K562 (cell line): ENCODE results near the gene HOXB8. TPM values are rescaled to one million over a fixed set of nuclear protein-coding genes. Genes with fewer than 3 reads are reported as not detected.

Experiments used
- ATF7 ChIP-seq: fragments of 450-650 bp; IDR thresholded peaks from 2 replicates; pipeline ENCODE4 v1.7.1; 2014; ENCODE audit warnings: mild to moderate bottlenecking, moderate library complexity
- CEBPZ ChIP-seq: fragments of 150-350 bp; IDR thresholded peaks from 2 replicates; pipeline ENCODE4 v1.6.1; 2014; ENCODE audit warnings: low read depth, mild to moderate bottlenecking, low read length, borderline replicate concordance
- DNMT1 ChIP-seq: fragments of 450-650 bp; IDR thresholded peaks from 2 replicates; pipeline ENCODE4 v1.6.1; 2016; ENCODE audit warnings: antibody characterized with exemption, mild to moderate bottlenecking
- ELF2 ChIP-seq: fragments of 250-450 bp; sonication (Bioruptor Pico); IDR thresholded peaks from 2 replicates; pipeline ENCODE4 v1.5.0; 2021; ENCODE audit warnings: mild to moderate bottlenecking
- FOXM1 ChIP-seq, 2 experiments: fragments of 450-650 bp in 1 of 2; sonication (generic) in 1 of 2; formaldehyde crosslinking in 1 of 2; IDR thresholded peaks; 2 replicates each; pipeline versions ENCODE4 v1.6.1 to v1.9.0; 2017 to 2022; ENCODE audit warnings: low read depth in 2 of 2, mild to moderate bottlenecking in 2 of 2, missing genetic modification reagents in 1 of 2, moderate library complexity in 1 of 2
- HBP1 ChIP-seq: fragments of 450-650 bp; formaldehyde crosslinking; IDR thresholded peaks from 2 replicates; pipeline ENCODE4 v1.4.0; 2022; ENCODE audit warnings: missing genetic modification characterization
- HDAC2 ChIP-seq: fragments of 450-650 bp; IDR thresholded peaks from 2 replicates; pipeline ENCODE4 v1.6.1; 2016; ENCODE audit warnings: mild to moderate bottlenecking
- JUN ChIP-seq, 2 experiments: sonication (generic) in 1 of 2; formaldehyde crosslinking in 1 of 2; IDR thresholded peaks; 2 replicates each; pipeline versions ENCODE4 v1.6.1 to v1.8.0; 2012 to 2022; ENCODE audit warnings: borderline replicate concordance in 2 of 2, mild to moderate bottlenecking in 2 of 2, improper control_type of control experiment in 1 of 2, low read depth in 1 of 2, low read length in 1 of 2, missing genetic modification reagents in 1 of 2
- KAT2B ChIP-seq: IDR thresholded peaks from one replicate; pipeline ENCODE4 v1.6.1; 2012; ENCODE audit warnings: low read depth, mild to moderate bottlenecking, control low read depth, inconsistent platforms, low read length, moderate library complexity
- MIER1 ChIP-seq: fragments of 450-650 bp; IDR thresholded peaks from 2 replicates; pipeline ENCODE4 v1.6.1; 2016; ENCODE audit warnings: antibody characterized with exemption, mild to moderate bottlenecking, low read depth
- NFATC3 ChIP-seq: fragments of 450-650 bp; IDR thresholded peaks from 2 replicates; pipeline ENCODE4 v1.6.1; 2017; ENCODE audit warnings: mild to moderate bottlenecking
- NFIX ChIP-seq: fragments of 250-450 bp; sonication (Bioruptor Pico); IDR thresholded peaks from 2 replicates; pipeline ENCODE4 v1.4.0; 2020; ENCODE audit warnings: low read depth, mild to moderate bottlenecking, moderate library complexity
- RB1 ChIP-seq: fragments of 450-650 bp; IDR thresholded peaks from 2 replicates; pipeline ENCODE4 v1.6.1; 2017; ENCODE audit warnings: low read depth, mild to moderate bottlenecking
- RBM17 ChIP-seq: fragments of 200-400 bp; formaldehyde crosslinking; IDR thresholded peaks from 2 replicates; pipeline ENCODE4 v1.6.1; 2017; ENCODE audit warnings: low read depth, mild to moderate bottlenecking, low read length, borderline replicate concordance
- SAP30 ChIP-seq: fragments of 200-600 bp; sonication (generic); IDR thresholded peaks from 2 replicates; pipeline ENCODE4 v1.6.1; 2012; ENCODE audit warnings: borderline replicate concordance, low read depth, mild to moderate bottlenecking, moderate library complexity, low read length, control low read depth, inconsistent platforms; ENCODE audit not compliant: insufficient read depth, poor library complexity, severe bottlenecking
- SIX5 ChIP-seq, 2 experiments: IDR thresholded peaks; 2 replicates each; pipeline ENCODE4 v1.6.1; 2011; ENCODE audit warnings: low read length in 2 of 2, borderline replicate concordance in 1 of 2, low read depth in 1 of 2, mild to moderate bottlenecking in 1 of 2, moderate library complexity in 1 of 2; ENCODE audit not compliant: insufficient read depth in 1 of 2
- ZFP36 ChIP-seq: fragments of 150-350 bp; IDR thresholded peaks from 2 replicates; pipeline ENCODE4 v1.6.1; 2018; ENCODE audit warnings: low read length, low read depth; ENCODE audit not compliant: partially characterized antibody
- ZKSCAN1 ChIP-seq: fragments of 150-350 bp; IDR thresholded peaks from 2 replicates; pipeline ENCODE4 v1.6.1; 2016; ENCODE audit warnings: low read depth, low read length
- ZNF224 ChIP-seq: sonication (generic); formaldehyde crosslinking; IDR thresholded peaks from 2 replicates; pipeline ENCODE4 v1.8.0; 2022; ENCODE audit warnings: mild to moderate bottlenecking, missing genetic modification reagents
- ZNF408 ChIP-seq: fragments of 250-450 bp; sonication (Bioruptor Pico); IDR thresholded peaks from 2 replicates; pipeline ENCODE4 v1.4.0; 2020; ENCODE audit warnings: low read depth, mild to moderate bottlenecking, moderate library complexity
- ZNF586 ChIP-seq: fragments of 450-650 bp; formaldehyde crosslinking; conservative IDR thresholded peaks from 2 replicates; pipeline ENCODE4 v1.4.0; 2020; ENCODE audit warnings: mild to moderate bottlenecking, moderate library complexity
- ZNF589 ChIP-seq: fragments of 200-800 bp; sonication (Bioruptor generic); IDR thresholded peaks from 2 replicates; pipeline ENCODE4 v1.6.1; 2016; ENCODE audit warnings: low read depth, missing genetic modification characterization, missing compliant biosample characterization
- polyA plus RNA-seq, 8 experiments: library from polyadenylated mRNA; depleted of rRNA in 4 of 8; stranded (reverse) in 5 of 8; unstranded in 3 of 8; fragments of >200 nt; fragmentation: Nextera tagmentation in 2 of 8; fragmentation: Illumina TruSeq in 1 of 8; extraction: Ambion mirVana in 2 of 8; extraction: Trizol in 1 of 8; gene quantifications; 2 replicates each; pipeline versions ENCODE4 v1.2.1 to v1.2.3, GENCODE V29; 2011 to 2014; ENCODE audit warnings: inconsistent platforms in 1 of 8, missing spikeins in 1 of 8
- total RNA-seq, 7 experiments: library from RNA; depleted of rRNA in 6 of 7; stranded (reverse); fragments of >200 nt in 6 of 7; fragmentation: Illumina TruSeq in 2 of 7; extraction: Trizol in 2 of 7; gene quantifications; 2 replicates each; pipeline versions ENCODE4 v1.2.1 to v1.2.3, GENCODE V29; 2011 to 2021; ENCODE audit warnings: low replicate concordance in 1 of 7

Gene HOXB8
- total and polyA plus RNA-seq, 9 of the 15 experiments (the other 6 are each of a cell fraction or from before 2014, with no cell fraction given), result 0.52 to 23.8 (median 3.6) TPM

DNA sequence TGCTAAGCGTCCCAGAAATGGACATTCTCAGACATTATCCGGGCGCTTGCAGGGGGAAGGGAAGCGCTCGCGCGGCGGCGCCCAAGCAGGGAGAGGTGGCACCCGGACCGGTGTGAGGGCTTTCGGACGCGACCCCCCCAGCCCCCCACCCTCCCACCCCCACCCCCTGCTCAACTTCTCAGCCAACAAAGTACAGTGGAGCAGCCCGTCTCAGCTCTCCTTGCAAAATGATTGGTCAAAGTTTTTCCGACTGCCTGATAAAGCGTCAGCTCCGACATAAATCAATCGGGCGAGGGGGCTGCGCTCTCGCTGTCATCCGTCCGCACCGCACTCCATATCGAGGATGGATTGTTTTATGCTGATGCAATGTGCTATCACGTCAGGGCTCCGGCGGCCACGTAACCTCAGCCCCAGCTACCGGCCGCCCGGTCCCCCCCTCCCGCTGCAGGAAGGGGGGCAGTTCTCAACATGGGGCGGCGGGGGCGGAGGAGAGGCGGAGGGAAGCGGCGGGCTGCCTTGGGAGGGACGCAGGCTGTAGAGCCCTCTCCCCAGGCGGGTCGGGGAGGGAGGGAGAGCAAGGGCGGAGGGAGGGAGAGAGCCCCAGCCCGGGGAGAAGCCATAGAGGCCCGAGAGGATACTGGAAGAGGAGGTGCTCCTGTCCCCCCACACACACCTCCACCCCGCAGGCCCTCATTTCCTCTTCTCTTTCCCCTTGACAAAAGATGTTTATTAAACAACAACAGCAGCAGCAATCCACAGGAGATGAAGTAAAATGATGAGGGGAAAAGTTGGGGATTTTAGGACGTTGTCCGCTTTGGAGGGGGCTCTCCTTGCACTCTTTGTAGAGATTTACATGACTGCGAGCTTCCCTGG lies 11.4 kb upstream of the HOXB8 start, which contains the start of gene HOXB9 (continued):
- no peak for TF ChIP-seq CEBPZ
- no peak for TF ChIP-seq RBM17
- no peak for TF ChIP-seq DNMT1
- TF ChIP-seq ZNF408 (CRISPR knock-in tag), result no peak
- no peak; the same call in 1 of the 2 replicates for TF ChIP-seq ZKSCAN1
- TF ChIP-seq ELF2 (CRISPR knock-in tag), result 0 out of 2 replicates have a peak, but pooled peaks have one; percentile 36
- TF ChIP-seq ZNF224 (CRISPR knock-in tag), result no peak
- TF ChIP-seq MIER1, result no peak
- peak; percentile 83 for TF ChIP-seq JUN (IDR thresholded peaks at IDR 0.05; ENCODE audit: borderline replicate concordance, low read depth, low read length)
- TF ChIP-seq JUN (CRISPR knock-in tag; IDR thresholded peaks at IDR 0.05; ENCODE audit: borderline replicate concordance), result no peak; the same call in 1 of the 2 replicates
- TF ChIP-seq ZFP36, result no peak
- TF ChIP-seq HDAC2, result no peak
- no peak for TF ChIP-seq SIX5 (IDR thresholded peaks at IDR 0.05; ENCODE audit: borderline replicate concordance in 1 of 2, insufficient read depth in 1 of 2, low read depth in 1 of 2, low read length in 2 of 2)
- TF ChIP-seq NFATC3, result no peak
- TF ChIP-seq SAP30, result peak; percentile 14
- no peak for TF ChIP-seq ZNF586 (CRISPR knock-in tag)
- peak; percentile 71; the same call in 1 of the 2 replicates for TF ChIP-seq ZNF589 (CRISPR knock-in tag)
- TF ChIP-seq NFIX (CRISPR knock-in tag), result no peak
- TF ChIP-seq FOXM1 (IDR thresholded peaks at IDR 0.05; ENCODE audit: low read depth), result peak; percentile 52; the same call in 1 of the 2 replicates
- TF ChIP-seq FOXM1 (CRISPR knock-in tag; IDR thresholded peaks at IDR 0.05; ENCODE audit: low read depth), result no peak
- no peak for TF ChIP-seq KAT2B
- TF ChIP-seq ATF7, result peak; percentile 98
- no peak for TF ChIP-seq HBP1 (CRISPR knock-in tag)
- TF ChIP-seq RB1, result peak; percentile 23; the same call in 1 of the 2 replicates
